RPMI7951 (cell line): ENCODE results near the gene GARIN5A. TPM values are rescaled to one million over a fixed set of nuclear protein-coding genes. Genes with fewer than 3 reads are reported as not detected.

Experiments
- DNase-seq: peaks from one replicate; pipeline ENCODE4 v3.0.0-alpha.2; 2012; ENCODE audit warnings: low read depth
- total RNA-seq: library from RNA; depleted of rRNA; stranded (reverse); fragments of >200 nt; shearing (Covaris generic); gene quantifications from 2 replicates; pipeline ENCODE4 v1.2.3, GENCODE V29; 2014

Gene GARIN5A
- total RNA-seq, 1 experiment from 2014 or later: not detected

- DNase-seq: no peak
These were observed 32.2 kb upstream of the GARIN5A start for GRCh38 chr19:50508843-50509190.

GRCh38 chr19:50507376-50507775, 30.7 kb upstream of the GARIN5A start:
- DNase-seq: no peak

GRCh38 chr19:50506700-50507099, 30.1 kb upstream of the GARIN5A start:
- no peak for DNase-seq

- DNase-seq: no peak
These were observed 29.4 kb upstream of the GARIN5A start for GRCh38 chr19:50505856-50506611.

- no peak for DNase-seq
These were observed 25.2 kb upstream of the GARIN5A start for GRCh38 chr19:50501568-50502475.

- DNase-seq: no peak
These were observed 24.5 kb upstream of the GARIN5A start for GRCh38 chr19:50501186-50501567.

GRCh38 chr19:50500753-50501151, 24.1 kb upstream of the GARIN5A start:
- DNase-seq: no peak

GRCh38 chr19:50500060-50500752, 23.6 kb upstream of the GARIN5A start:
- DNase-seq: no peak

- no peak for DNase-seq
These were observed 21.8 kb upstream of the GARIN5A start for GRCh38 chr19:50498219-50499056.

- no peak for DNase-seq
These were observed 20.4 kb upstream of the GARIN5A start for GRCh38 chr19:50497022-50497405.

- peak; percentile 33 for DNase-seq
These were observed 19.8 kb upstream of the GARIN5A start for GRCh38 chr19:50496189-50497021.

- no peak for DNase-seq
These were observed 18.4 kb upstream of the GARIN5A start for GRCh38 chr19:50495020-50495531.

- DNase-seq: no peak
These were observed 17.8 kb upstream of the GARIN5A start for GRCh38 chr19:50494186-50495019.

- DNase-seq: no peak
These were observed 16.5 kb upstream of the GARIN5A start for GRCh38 chr19:50493171-50493570.

- no peak for DNase-seq
These were observed 15.8 kb upstream of the GARIN5A start for GRCh38 chr19:50492303-50493052.

GRCh38 chr19:50490991-50491472, 14.4 kb upstream of the GARIN5A start:
- no peak for DNase-seq

GRCh38 chr19:50490411-50490811, 13.8 kb upstream of the GARIN5A start:
- no peak for DNase-seq

GRCh38 chr19:50489461-50490011, 12.9 kb upstream of the GARIN5A start:
- DNase-seq: no peak
